T-cell (primary cell): Measurements from ENCODE around the gene TAF7. TPM values are rescaled to one million over a fixed set of nuclear protein-coding genes. Genes with fewer than 3 reads are reported as not detected.
"Not testable (repeated sequence)": the region's sequence is repeated elsewhere in the genome, so short reads cannot be mapped to it uniquely, and the experiment has no call there.

Experiments used
- ATAC-seq, 4 experiments: fragments of 200-7000 bp in 3 of 4; fragments of 150-1000 bp in 1 of 4; cut with Tn5 transposase; replicated peaks in 1 of 4; 1 replicate in 3 of 4; 2 replicates in 1 of 4; pipeline ENCODE4 v1.10.0; 2021; ENCODE audit warnings: moderate library complexity in 3 of 4, mild to moderate bottlenecking in 2 of 4, moderate number of reproducible peaks in 1 of 4
- CTCF ChIA-PET, 2 donors: fragments of 300-600 bp; sonication (Branson Sonifier 250); formaldehyde crosslinking; loops; one replicate each; lab custom pipeline; 2022; ENCODE audit warnings: antibody characterized with exemption in 2 of 2; lab: Charles Lee
- POLR2A ChIA-PET, 2 donors: fragments of 300-600 bp; sonication (Branson Sonifier 250); formaldehyde crosslinking; loops; one replicate each; lab custom pipeline; 2022; ENCODE audit warnings: antibody characterized with exemption in 2 of 2; lab: Charles Lee
- DNase-seq, 35 experiments: peaks; one replicate each; pipeline versions ENCODE4 v3.0.0 to v3.0.0-alpha.2; 2013 to 2023
- H3K27ac ChIP-seq: one replicate; pipeline ENCODE4 v1.5.1; 2013; ENCODE audit warnings: low read length
- H3K27me3 ChIP-seq, 2 experiments: replicated peaks in 1 of 2; 1 replicate in 1 of 2; 2 replicates in 1 of 2; pipeline versions ENCODE4 v1.6.1 to v1.7.0; 2013; ENCODE audit warnings: low read length in 1 of 2, mixed read lengths in 1 of 2; ENCODE audit not compliant: control insufficient read depth in 2 of 2, insufficient read depth in 2 of 2; ENCODE audit errors: extremely low read depth in 1 of 2
- H3K36me3 ChIP-seq, 2 donors: 1 replicate in 1 of 2; 2 replicates in 1 of 2; pipeline versions ENCODE4 v1.6.1 to v1.7.0; 2013; ENCODE audit warnings: low read length in 1 of 2; ENCODE audit not compliant: control insufficient read depth in 2 of 2, insufficient read depth in 1 of 2; ENCODE audit errors: extremely low read depth in 1 of 2
- H3K4me1 ChIP-seq, 2 experiments: 1 replicate in 1 of 2; 2 replicates in 1 of 2; pipeline versions ENCODE4 v1.6.1 to v1.7.0; 2013; ENCODE audit warnings: low read length in 2 of 2, mixed read lengths in 1 of 2; ENCODE audit not compliant: insufficient read depth in 2 of 2, control insufficient read depth in 1 of 2; ENCODE audit errors: extremely low read depth in 1 of 2
- H3K4me3 ChIP-seq, 2 donors: 1 replicate in 1 of 2; 2 replicates in 1 of 2; pipeline versions ENCODE4 v1.5.1 to v1.7.0; 2013; ENCODE audit warnings: mild to moderate bottlenecking in 2 of 2, low read length in 1 of 2, moderate library complexity in 1 of 2; ENCODE audit not compliant: control insufficient read depth in 1 of 2; ENCODE audit errors: extremely low read depth in 1 of 2
- H3K9me3 ChIP-seq: 2 replicates; pipeline ENCODE4 v1.7.0; 2013
- H3K27ac Mint-ChIP-seq, 2 donors: one replicate each; pipeline ENCODE4 v1.8.0; 2020 to 2021; ENCODE audit warnings: mild to moderate bottlenecking in 2 of 2, mixed read lengths in 2 of 2
- H3K27me3 Mint-ChIP-seq, 2 donors: one replicate each; pipeline ENCODE4 v1.8.0; 2021 to 2022; ENCODE audit warnings: mixed read lengths in 2 of 2
- H3K36me3 Mint-ChIP-seq: one replicate; pipeline ENCODE4 v1.8.0; 2021; ENCODE audit warnings: mixed read lengths
- H3K4me1 Mint-ChIP-seq, 3 donors: one replicate each; pipeline ENCODE4 v1.8.0; 2020 to 2022; ENCODE audit warnings: mixed read lengths in 3 of 3, mild to moderate bottlenecking in 1 of 3
- H3K4me3 Mint-ChIP-seq, 3 donors: one replicate each; pipeline ENCODE4 v1.8.0; 2020 to 2022; ENCODE audit warnings: mild to moderate bottlenecking in 3 of 3, mixed read lengths in 3 of 3, moderate library complexity in 3 of 3
- H3K9me3 Mint-ChIP-seq, 3 donors: one replicate each; pipeline ENCODE4 v1.8.0; 2020 to 2022; ENCODE audit warnings: mixed read lengths in 3 of 3
- WGBS: methylation state at CpG from one replicate; pipeline ENCODE4 v1.1.5; 2013; ENCODE audit warnings: missing lambda C conversion rate; ENCODE audit not compliant: insufficient coverage; 5-methylcytosine and 5-hydroxymethylcytosine counted together
- total RNA-seq, 35 experiments: library from RNA in 6 of 35; stranded (reverse) in 6 of 35; fragments of 120-200 nt in 1 of 35; gene quantifications; one replicate each; pipeline versions ENCODE4 v1.2.1 to v1.2.4 and lab custom pipeline; 2013 to 2026

Gene TAF7
- total RNA-seq, 5 donors from 2014 or later (not counting 1 experiment from before 2014, with no cell fraction given): 83.7 to 103 (median 101) TPM

DNA sequence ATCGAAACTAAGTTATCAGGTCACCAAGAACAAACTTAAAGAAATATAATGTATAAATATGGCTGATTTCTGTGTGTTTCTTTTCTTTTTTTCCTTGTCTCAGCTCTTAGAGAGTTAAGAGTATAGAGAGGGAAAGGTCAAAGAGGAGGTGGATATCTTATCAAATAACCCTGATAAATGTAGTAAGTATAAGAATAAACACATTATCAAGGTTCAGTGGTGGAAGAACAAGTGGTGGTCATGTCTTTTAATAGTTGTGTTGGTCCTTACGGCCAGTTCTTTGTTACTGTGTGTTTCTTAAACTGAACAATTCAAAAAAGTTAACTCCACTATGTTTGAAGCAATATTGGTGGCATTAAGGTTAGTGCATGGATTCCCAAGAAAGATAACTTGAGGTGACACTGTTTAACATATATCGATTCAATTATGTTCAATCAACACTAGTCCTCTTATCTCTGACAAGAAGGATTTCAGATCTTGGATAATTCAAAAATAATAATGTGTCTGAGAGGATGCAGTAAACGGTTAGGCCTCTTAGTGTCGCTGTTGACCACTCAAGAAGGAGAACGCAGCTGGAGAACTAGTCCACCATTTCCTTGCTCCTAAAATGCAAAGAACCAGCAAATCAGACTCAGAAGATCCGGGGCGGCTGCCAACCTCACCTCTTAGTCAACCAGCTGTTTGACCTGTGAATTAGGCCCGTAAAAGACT, 22.8 kb upstream of the TAF7 start, which contains the start of gene PCDHGA3:
TSS of gene PCDHGA3 (plus strand) at position 588 of the 711 bp plus-strand sequence. CDS start 205 bp downstream, outside the sequence.
- CTCF ChIA-PET: interaction anchor here in 1 of 2 donors (0.6 to 1.4 kb wide), 3 partner anchors 9 to 221 kb away, joined by 3 to 4 read pairs (median 3); no protein-coding TSS in a partner anchor
- Mint-ChIP-seq H3K4me1 (peaks cover 0 to 2% (median 0%) of the 10 kb centered on the region in 3 donors), H3K27ac (no peak within 1 kb of the TSS), H3K9me3 (peaks cover 16 to 40% (median 35%) of the 10 kb centered on the region in 3 donors), H3K4me3 (peak within 1 kb of the TSS; percentile 24 to 53 (median 39)), H3K36me3 (peaks cover 12% of the 10 kb centered on the region), H3K27me3 (peaks cover 61 to 74% of the 10 kb centered on the region in 2 donors)
- POLR2A ChIA-PET: no interaction called here
- no peaks in the 10 kb centered on the region for H3K36me3 ChIP-seq
- ATAC-seq: no peak
- peaks cover 4 to 51% of the 10 kb centered on the region in 2 experiments for H3K27me3 ChIP-seq
- 26% methylated on average over 5 of the region's 9 CpGs for WGBS
- H3K4me3 ChIP-seq: peak within 1 kb of the TSS in 1 of 2 donors; percentile 36
- no peaks in the 10 kb centered on the region for H3K4me1 ChIP-seq
- no peaks in the 10 kb centered on the region for H3K9me3 ChIP-seq
- H3K27ac ChIP-seq: no peak within 1 kb of the TSS
- peak in 1 of 35 experiments; percentile 37 for DNase-seq

DNA sequence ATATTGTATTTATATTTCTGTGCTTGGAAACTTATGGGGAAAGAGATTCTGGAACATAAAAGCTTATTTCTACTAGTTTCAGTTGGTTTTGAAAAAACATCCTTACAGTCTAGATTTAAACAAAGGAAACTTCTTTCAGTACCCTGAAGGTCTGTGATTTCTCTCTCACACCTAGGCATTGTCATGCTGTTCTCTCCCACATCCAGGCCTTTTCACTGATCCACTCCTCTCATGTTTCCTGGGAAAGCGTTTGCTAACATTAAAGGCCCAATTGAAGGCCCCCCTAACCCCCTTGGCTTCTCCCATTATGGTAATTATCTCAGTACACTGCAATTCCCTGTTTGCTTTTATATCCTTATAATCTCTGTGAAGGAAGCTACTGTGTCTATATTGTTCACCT, 22.2 kb upstream of the TAF7 start:
- ChIA-PET POLR2A (no interaction called here), CTCF (no interaction called here)
- Histone ChIP-seq H3K27me3 (peaks cover 4 to 51% of the 10 kb centered on the region in 2 experiments), H3K27ac (no peak overlapping the region), H3K4me3 (no peak overlapping the region), H3K36me3 (no peaks in the 10 kb centered on the region), H3K4me1 (no peaks in the 10 kb centered on the region), H3K9me3 (peaks cover 3% of the 10 kb centered on the region)
- peaks cover 0 to 2% (median 0%) of the 10 kb centered on the region in 3 donors for H3K4me1 Mint-ChIP-seq
- no peak overlapping the region for H3K27ac Mint-ChIP-seq
- no peak overlapping the region for H3K4me3 Mint-ChIP-seq
- ATAC-seq: no peak
- no peak for DNase-seq
- peaks cover 62 to 76% of the 10 kb centered on the region in 2 donors for H3K27me3 Mint-ChIP-seq
- H3K9me3 Mint-ChIP-seq: peaks cover 16 to 46% (median 41%) of the 10 kb centered on the region in 3 donors
- WGBS: 0% methylated on average over 1 of the region's 1 CpG
- peaks cover 18% of the 10 kb centered on the region for H3K36me3 Mint-ChIP-seq

DNA sequence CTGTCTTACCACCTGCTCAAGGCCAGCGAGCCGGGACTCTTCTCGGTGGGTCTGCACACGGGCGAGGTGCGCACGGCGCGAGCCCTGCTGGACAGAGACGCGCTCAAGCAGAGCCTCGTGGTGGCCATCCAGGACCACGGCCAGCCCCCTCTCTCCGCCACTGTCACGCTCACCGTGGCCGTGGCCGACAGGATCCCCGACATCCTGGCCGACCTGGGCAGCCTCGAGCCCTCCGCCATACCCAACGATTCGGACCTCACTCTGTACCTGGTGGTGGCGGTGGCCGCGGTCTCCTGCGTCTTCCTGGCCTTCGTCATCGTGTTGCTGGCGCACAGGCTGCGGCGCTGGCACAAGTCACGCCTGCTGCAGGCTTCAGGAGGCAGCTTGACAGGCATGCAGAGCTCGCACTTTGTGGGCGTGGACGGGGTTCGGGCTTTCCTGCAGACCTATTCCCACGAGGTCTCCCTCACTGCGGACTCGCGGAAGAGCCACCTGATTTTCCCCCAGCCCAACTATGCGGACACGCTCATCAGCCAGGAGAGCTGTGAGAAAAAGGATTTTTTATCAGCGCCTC, 20.3 kb upstream of the TAF7 start:
- Mint-ChIP-seq H3K36me3 (peaks cover 21% of the 10 kb centered on the region), H3K27me3 (peaks cover 63 to 81% of the 10 kb centered on the region in 2 donors), H3K9me3 (peaks cover 16 to 54% (median 50%) of the 10 kb centered on the region in 3 donors)
- POLR2A ChIA-PET, H3K4me1 Mint-ChIP-seq, ATAC-seq, H3K36me3 ChIP-seq, H3K4me3 ChIP-seq, H3K9me3 ChIP-seq, CTCF ChIA-PET, DNase-seq, H3K27ac Mint-ChIP-seq, H3K4me1 ChIP-seq, H3K4me3 Mint-ChIP-seq, H3K27ac ChIP-seq: not testable (repeated sequence)
- WGBS: 72% methylated on average over 26 of the region's 45 CpGs
- H3K27me3 ChIP-seq: peaks cover 6 to 47% of the 10 kb centered on the region in 2 experiments

DNA sequence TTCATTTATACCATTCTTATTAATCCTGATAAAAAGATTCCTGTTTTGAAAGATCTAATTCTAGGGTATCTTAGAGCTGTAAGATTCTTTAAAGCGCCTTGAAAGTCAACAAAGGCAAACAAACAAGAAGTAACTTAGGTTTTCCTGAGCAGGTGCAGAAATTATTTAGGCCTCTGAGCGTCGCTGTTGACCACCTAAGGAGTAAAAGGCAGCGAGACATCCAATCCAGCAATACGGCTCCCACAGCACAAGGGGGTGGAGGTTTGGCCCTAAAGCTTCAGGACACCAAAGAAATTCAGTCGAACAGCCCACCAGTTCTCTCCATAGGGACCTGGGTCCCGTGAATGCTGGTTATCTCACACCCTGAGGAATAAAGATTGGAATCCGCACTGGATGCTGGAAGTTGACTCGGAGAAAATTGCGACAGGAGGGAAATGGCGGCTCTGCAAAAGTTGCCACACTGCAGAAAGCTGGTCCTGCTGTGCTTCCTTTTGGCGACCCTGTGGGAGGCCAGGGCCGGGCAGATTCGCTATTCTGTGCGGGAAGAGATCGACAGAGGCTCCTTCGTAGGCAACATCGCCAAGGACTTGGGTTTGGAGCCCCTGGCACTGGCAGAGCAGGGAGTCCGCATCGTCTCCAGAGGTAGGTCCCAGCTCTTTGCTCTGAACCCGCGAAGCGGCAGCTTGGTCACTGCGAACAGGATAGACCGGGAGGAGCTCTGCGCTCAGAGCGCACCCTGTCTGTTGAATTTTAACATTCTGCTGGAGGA, 18.1 kb upstream of the TAF7 start, which contains the start of gene PCDHGA2:
TSS of gene PCDHGA2 (plus strand) at position 223 of the 769 bp plus-strand sequence.
- H3K4me1 Mint-ChIP-seq: peaks cover 0 to 2% (median 0%) of the 10 kb centered on the region in 3 donors
- WGBS: 27% methylated on average over 21 of the region's 27 CpGs
- DNase-seq (peak in 1 of 35 experiments; percentile 18), ATAC-seq (no peak)
- ChIA-PET CTCF (interaction anchor here (0.6 to 1.4 kb wide), 5 partner anchors 9 to 1472 kb away, joined by 3 read pairs; no protein-coding TSS in a partner anchor), POLR2A (no interaction called here)
- H3K9me3 Mint-ChIP-seq: peaks cover 21 to 59% (median 51%) of the 10 kb centered on the region in 3 donors
- peaks cover 5 to 35% of the 10 kb centered on the region in 2 experiments for H3K27me3 ChIP-seq
- no peaks in the 10 kb centered on the region for H3K36me3 ChIP-seq
- peak within 1 kb of the TSS in 1 of 2 donors; percentile 17 for H3K4me3 ChIP-seq
- no peak within 1 kb of the TSS for H3K27ac Mint-ChIP-seq
- H3K36me3 Mint-ChIP-seq: peaks cover 17% of the 10 kb centered on the region
- peak within 1 kb of the TSS in 2 of 3 donors; percentile 19 to 49 for H3K4me3 Mint-ChIP-seq
- H3K27me3 Mint-ChIP-seq: peaks cover 67 to 85% of the 10 kb centered on the region in 2 donors
- H3K4me1 ChIP-seq: no peaks in the 10 kb centered on the region
- H3K27ac ChIP-seq: no peak within 1 kb of the TSS
- H3K9me3 ChIP-seq: peaks cover 9% of the 10 kb centered on the region

DNA sequence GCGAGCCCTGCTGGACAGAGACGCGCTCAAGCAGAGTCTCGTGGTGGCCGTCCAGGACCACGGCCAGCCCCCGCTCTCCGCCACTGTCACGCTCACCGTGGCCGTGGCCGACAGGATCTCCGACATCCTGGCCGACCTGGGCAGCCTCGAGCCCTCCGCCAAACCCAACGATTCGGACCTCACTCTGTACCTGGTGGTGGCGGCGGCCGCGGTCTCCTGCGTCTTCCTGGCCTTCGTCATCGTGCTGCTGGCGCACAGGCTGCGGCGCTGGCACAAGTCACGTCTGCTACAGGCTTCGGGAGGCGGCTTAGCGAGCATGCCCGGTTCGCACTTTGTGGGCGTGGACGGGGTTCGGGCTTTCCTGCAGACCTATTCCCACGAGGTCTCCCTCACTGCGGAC, 12.0 kb upstream of the TAF7 start:
- H3K27me3 Mint-ChIP-seq: peaks cover 63 to 87% of the 10 kb centered on the region in 2 donors
- H3K27ac ChIP-seq, H3K27ac Mint-ChIP-seq, H3K4me1 Mint-ChIP-seq, DNase-seq, H3K4me3 Mint-ChIP-seq, H3K9me3 ChIP-seq, POLR2A ChIA-PET, ATAC-seq, H3K4me1 ChIP-seq, H3K4me3 ChIP-seq, H3K36me3 ChIP-seq: not testable (repeated sequence)
- peaks cover 10 to 56% (median 46%) of the 10 kb centered on the region in 3 donors for H3K9me3 Mint-ChIP-seq
- peaks cover 14 to 44% of the 10 kb centered on the region in 2 experiments for H3K27me3 ChIP-seq
- peaks cover 12% of the 10 kb centered on the region for H3K36me3 Mint-ChIP-seq
- 56% methylated on average over 33 of the region's 39 CpGs for WGBS
- CTCF ChIA-PET: interaction anchor here in 1 of 2 donors (0.6 kb wide), 2 partner anchors 112 to 789 kb away, joined by 3 to 4 read pairs; no protein-coding TSS in a partner anchor
